Stimulated activated CD8-positive, alpha-beta memory T cell treated with anti-CD3 and anti-CD28 coated beads, Interleukin-4, amount 100 ng/mL, for 48 hours (primary cell): ENCODE data around the gene TRIM60.
"Not testable (repeated sequence)": the region's sequence is repeated elsewhere in the genome, so short reads cannot be mapped to it uniquely, and the experiment has no call there.

Experiments
- DNase-seq: peaks from one replicate; pipeline ENCODE4 v3.0.0-alpha.2; 2020

TRIM60 gene

DNA sequence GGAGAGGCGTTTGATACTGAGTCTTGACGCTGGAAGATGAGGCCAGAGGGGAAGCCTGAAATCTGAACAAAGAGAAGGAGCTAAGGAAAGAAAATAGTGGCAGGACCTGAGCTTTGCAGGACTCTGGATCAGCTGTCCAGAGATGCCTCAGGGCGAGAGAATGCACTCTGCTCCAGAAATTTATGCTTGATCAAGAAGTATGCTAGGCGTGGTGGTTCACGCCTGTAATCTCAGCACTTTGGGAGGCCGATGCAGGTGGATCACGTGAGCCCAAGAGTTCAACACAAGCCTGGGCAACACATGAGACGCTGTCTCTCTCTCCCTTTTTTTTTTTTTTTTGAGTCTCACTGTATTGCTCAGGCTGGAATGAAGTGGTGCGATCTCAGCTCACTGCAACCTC lies 23.8 kb downstream of the TRIM60 start:
- no peak for DNase-seq

DNA sequence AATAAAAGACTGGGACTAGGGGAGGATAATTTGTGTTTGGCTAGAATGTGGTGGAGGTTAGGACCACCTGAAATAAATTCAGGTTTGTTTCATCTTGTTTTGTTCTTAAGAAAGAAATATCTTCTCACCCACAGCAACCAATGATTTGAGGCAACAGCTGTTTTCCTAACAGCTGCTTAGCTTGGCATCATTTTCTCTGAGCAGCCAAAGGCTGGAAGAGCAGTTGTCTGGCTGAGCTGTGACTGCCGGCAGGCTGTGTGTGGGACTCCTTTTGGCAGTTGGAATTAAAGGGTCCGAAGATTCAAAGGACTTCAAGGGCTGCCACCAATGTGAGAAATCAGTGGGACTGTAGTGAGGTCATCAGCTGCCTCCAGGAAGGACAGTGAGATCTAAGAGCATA lies 26.9 kb downstream of the TRIM60 start:
- no peak for DNase-seq

DNA sequence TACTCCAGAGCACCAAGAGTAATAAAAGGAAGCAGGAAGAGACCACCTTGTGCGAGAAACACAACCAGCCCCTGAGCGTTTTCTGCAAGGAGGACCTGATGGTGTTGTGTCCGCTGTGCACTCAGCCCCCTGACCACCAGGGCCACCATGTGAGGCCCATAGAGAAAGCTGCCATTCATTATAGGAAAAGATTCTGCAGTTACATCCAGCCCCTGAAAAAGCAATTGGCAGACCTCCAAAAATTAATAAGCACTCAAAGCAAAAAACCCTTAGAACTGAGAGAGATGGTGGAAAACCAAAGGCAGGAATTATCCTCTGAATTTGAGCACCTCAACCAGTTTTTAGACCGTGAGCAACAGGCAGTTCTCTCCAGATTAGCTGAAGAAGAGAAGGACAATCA lies 27.6 kb downstream of the TRIM60 start:
- no peak for DNase-seq

DNA sequence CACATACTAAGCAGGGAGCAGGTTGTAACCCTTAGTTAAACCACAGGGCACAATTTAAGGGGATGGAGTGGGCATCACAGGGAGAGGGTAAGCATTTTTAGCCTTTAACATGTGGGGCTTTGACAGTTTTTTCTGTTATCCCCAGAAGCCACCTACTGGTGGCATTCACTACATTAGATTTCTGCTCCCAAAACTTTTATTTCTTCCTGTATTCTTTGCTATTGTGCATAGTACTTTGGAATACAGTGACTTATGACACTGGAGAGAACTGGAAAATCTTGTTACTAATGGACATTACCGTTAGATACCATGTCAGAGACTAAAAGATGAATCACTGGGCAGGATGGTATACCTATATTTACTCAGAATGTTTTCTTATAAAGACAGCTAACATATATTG lies 29.1 kb downstream of the TRIM60 start:
- DNase-seq: no peak

DNA sequence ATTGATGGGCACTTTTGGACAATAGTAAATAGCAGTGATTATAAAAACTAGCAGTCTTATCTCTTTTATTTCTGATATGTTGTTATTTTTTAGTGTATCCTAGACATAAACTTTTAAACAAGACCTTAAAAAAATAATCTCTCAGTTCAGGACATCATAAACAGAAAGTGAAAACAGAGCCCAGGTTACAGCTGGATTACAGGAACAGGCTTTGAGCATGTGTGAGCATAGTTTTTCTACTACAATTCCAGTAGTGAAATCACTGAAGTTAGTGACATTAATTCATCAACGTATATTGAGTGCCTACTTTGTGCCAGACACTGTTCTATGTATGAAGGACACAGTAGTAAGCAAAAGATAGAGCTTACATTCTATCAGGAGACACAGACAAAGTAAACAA lies 38.8 kb downstream of the TRIM60 start:
- DNase-seq: no peak

DNA sequence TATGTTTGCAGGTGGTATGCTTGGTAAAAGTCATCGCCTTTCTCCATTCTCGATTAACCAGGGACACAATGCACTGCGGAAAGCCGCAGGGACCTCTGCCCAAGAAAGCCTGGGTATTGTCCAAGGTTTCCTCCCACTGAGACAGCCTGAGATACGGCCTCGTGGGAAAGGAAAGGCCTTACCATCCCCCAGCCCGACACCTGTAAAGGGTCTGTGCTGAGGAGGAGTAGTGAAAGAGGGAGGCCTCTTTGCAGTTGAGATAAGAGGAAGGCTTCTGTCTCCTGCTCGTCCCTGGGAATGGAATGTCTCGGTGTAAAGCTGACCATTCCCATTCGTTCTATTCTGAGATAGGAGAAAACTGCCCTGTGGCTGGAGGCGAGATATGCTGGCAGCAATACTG lies 41.5 kb downstream of the TRIM60 start:
- DNase-seq: not testable (repeated sequence)

DNA sequence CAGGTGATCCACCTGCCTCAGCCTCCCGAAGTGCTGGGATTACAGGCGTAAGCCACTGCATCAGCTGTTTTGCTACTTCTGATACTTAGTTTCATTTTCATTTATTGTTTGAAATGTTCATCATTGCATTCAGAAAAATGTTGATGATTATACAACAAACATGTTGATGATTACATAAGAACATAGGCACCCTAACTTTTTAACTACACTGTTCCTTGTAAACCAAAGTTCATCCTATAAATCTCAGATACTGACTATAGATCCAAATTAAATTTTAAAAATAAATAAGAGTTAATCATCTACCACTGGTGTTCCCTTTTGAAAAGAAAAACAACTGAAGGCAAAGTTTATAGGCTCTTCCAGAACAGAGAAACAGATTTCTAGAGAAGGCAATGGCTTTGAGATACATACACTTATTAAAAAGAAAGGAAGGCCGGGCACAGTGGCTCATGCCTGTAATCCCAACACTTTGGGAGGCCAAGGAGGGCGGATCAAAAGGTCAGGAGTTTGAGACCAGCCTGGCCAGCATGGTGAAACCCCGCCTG lies 45.3 kb downstream of the TRIM60 start:
- DNase-seq: no peak

DNA sequence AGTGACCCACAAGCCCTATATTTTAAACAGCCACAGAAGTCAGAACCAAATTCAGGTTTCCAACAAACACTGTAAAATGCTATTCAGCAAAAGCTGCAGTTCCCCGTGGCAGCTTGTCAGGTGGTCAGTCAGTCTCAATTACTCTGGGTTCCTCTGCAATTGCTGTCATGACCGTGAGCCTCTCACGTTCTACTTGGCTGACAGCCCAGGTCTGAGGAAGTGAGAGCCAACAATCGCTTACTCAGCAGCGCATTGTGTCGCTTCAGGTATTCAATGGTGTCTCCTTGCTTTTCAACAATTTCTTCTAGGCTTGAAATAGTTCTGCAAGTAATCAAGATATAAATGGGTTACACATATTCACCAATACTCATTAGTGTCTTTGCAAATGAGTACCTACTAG lies 47.7 kb downstream of the TRIM60 start:
- DNase-seq: no peak

DNA sequence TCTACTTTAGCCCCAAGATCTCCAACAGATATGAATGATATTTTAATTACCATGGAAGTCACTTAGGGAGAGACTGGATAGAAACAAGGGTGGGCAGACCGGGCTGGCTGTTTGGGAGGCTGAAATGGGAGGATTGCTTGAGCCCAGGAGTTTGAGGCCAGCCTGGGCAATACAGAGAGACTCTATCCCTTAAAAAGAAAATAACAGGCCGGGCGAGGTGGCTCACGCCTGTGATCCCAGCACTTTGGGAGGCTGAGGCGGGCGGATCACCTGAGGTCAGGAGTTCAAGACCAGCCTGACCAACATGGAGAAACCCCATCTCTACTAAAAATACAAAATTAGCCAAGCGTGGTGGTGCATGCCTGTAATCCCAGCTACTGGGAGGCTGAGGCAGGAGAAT lies 53.0 kb downstream of the TRIM60 start:
- DNase-seq: not testable (repeated sequence)

DNA sequence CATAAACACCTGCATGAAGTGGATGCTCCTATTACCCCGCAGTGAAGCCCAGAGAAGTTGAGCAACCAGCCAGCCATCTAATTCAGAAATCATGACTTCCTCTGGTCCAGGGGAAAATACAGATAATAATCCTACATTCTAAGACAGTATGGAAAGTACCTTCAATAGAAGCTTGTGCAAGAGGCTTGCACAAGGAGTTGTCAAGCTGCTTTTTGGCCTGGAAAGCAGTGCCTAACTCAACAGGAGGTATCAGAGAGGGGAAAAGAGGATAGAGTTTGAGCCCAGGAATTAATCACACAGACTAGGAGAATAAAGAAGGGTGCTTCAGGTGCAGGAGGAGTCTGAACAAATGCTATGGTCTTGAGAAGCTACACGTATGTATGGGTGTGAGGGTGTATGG lies 54.1 kb downstream of the TRIM60 start:
- DNase-seq: no peak

DNA sequence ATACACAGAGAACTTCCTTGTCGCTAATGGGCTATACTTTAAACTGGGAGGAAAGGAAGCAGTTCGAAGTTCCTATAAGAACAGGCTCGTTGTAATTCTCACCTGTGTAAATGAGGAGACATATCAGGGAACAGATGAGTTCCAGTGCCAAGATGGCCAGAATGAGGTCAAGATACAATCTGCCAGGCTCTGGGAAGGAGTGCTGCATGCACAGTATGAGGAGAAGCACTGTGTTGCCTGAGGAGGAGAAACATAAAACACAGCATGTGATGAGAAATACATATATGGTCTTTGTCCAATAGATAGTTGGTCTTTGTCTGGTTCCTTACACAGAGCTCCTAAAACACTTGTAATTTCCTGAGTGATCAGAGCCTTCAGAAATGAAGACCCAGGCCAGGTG lies 56.6 kb downstream of the TRIM60 start:
- DNase-seq: no peak
